ENCODE data around the gene NNMT. TPM values are rescaled to one million over a fixed set of nuclear protein-coding genes. Genes with fewer than 3 reads are reported as not detected.
A peak's percentile ranks its signal among the peaks of the same experiment; 100 is the strongest.

Gene NNMT
- polyA plus RNA-seq, 1 donor (not counting 4 experiments of a cell fraction or from before 2014, with no cell fraction given), result 0.13 TPM

DNA sequence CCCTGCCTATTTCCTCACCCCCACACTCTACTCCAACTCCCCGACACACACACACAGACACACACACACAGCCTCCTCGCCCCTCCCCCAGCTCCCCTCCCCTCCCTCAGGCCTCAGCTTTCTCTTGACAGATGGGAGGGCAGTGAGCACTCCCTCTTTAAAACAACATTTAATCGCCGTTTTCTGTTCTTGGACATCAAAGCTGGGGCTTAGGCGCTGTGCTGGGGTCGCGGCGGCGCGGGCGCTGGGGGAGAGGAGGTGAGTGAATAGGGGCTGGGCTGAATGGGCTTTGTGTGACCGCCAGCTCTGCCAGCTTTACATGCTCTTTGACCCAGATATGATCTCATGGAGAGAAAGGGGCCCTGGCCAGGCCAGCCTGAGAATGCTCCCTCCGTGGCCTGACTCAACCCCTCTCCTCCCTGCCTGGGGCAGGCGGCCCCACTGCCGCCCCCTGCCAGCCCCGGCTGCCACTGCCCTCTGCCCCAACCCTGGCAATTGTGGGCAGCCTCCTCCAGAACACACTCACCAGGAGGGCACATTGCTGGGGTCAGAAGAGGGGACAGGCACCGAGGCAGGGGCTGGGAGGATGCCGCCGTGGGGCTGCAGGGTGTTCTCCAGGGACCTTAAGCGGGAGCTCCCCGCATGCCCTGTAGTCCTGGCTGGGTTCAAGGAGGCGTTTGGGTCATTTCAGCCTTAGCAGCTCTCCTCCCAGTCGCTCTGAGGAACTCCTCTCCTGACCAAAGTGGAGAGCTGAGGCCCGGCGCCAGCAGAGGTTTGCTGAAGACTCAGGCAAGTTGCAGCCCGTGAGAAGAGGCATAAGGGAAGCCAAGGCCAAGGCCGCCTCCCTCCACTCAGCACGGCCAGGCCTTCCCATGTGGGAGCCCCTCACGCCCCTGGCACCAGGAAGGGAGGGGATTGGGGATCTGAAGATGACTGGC, 38.3 kb upstream of the NNMT start:
- no peaks in the 10 kb centered on the region for H3K4me1 ChIP-seq (ENCODE audit: control insufficient read depth, extremely low read depth, insufficient read depth, low read length)
- H3K27ac ChIP-seq (ENCODE audit: control insufficient read depth, insufficient read depth, low read length), result no peak overlapping the region
- peaks cover 45% of the 10 kb centered on the region for H3K27me3 ChIP-seq (ENCODE audit: control insufficient read depth, extremely low read depth, insufficient read depth, low read length)
- H3K36me3 ChIP-seq (ENCODE audit: control insufficient read depth in 2 of 2, extremely low read depth in 1 of 2, insufficient read depth in 2 of 2, low read length in 2 of 2), result no peaks in the 10 kb centered on the region
- no peaks in the 10 kb centered on the region for H3K79me2 ChIP-seq (ENCODE audit: control insufficient read depth, insufficient read depth, low read length)
- no peak overlapping the region for H3K4me2 ChIP-seq (ENCODE audit: control insufficient read depth, extremely low read depth, insufficient read depth, low read depth, low read length)
- dilution Hi-C loops (cut with MboI; ENCODE audit: extremely low pct_ligation_motif_present, low sequenced_read_pairs), result loop anchor here (25.0 kb wide), 1 partner anchor 221 kb away; no protein-coding TSS in a partner anchor
- H4K20me1 ChIP-seq (ENCODE audit: control insufficient read depth, extremely low read depth, insufficient read depth, low read length), result no peaks in the 10 kb centered on the region
- no peak for TF ChIP-seq EZH2 (IDR thresholded peaks at IDR 0.05; ENCODE audit: low read length)
- TF ChIP-seq, protein P1, sequence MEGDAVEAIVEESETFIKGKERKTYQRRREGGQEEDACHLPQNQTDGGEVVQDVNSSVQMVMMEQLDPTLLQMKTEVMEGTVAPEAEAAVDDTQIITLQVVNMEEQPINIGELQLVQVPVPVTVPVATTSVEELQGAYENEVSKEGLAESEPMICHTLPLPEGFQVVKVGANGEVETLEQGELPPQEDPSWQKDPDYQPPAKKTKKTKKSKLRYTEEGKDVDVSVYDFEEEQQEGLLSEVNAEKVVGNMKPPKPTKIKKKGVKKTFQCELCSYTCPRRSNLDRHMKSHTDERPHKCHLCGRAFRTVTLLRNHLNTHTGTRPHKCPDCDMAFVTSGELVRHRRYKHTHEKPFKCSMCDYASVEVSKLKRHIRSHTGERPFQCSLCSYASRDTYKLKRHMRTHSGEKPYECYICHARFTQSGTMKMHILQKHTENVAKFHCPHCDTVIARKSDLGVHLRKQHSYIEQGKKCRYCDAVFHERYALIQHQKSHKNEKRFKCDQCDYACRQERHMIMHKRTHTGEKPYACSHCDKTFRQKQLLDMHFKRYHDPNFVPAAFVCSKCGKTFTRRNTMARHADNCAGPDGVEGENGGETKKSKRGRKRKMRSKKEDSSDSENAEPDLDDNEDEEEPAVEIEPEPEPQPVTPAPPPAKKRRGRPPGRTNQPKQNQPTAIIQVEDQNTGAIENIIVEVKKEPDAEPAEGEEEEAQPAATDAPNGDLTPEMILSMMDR (optimal IDR thresholded peaks at IDR 0.05 in 1 of 3, IDR thresholded peaks at IDR 0.05 in 1 of 3, conservative IDR thresholded peaks at IDR 0.05 in 1 of 3; ENCODE audit: extremely low read depth in 1 of 3, insufficient read depth in 2 of 3, low read length in 3 of 3), result peak in 2 of 3 experiments; percentile 6 to 13
- no peak for FAIRE-seq
- no peak for DNase-seq (ENCODE audit: low read depth, low spot score)
- no peak overlapping the region for H2AFZ ChIP-seq (ENCODE audit: control insufficient read depth, low read length)
- H3K4me3 ChIP-seq (ENCODE audit: control insufficient read depth in 2 of 3, extremely low read depth in 1 of 3, insufficient read depth in 2 of 3, low read depth in 1 of 3, low read length in 3 of 3), result no peak overlapping the region
- H3K9ac ChIP-seq (ENCODE audit: control insufficient read depth, extremely low read depth, insufficient read depth, low read length), result no peak overlapping the region
- H3K9me1 ChIP-seq (ENCODE audit: control insufficient read depth, extremely low read depth, insufficient read depth, low read length), result no peaks in the 10 kb centered on the region
- H3K9me3 ChIP-seq (ENCODE audit: control insufficient read depth, low read depth, low read length), result no peaks in the 10 kb centered on the region

DNA sequence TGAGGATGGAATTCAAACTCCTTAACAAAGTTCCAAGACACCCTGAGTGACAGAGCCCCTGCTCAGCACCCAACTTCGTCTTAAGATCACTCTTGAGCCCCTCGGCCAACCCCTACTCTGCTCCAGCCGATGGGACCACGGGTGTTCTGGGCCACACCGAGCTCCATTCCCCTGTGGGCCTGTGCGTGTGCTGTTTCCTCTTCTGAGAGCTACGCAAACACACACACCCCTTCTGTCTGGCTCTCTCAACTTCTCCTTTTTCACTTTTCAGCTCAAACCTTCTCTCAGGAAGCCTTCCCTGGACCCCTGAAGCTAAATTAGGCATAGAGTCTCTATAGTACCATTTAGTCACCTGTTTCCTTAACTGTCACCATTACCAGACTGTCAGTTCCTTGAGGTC, 37.5 kb upstream of the NNMT start:
- FAIRE-seq (no peak), DNase-seq (ENCODE audit: low read depth, low spot score) (no peak)
- Histone ChIP-seq H3K27ac (ENCODE audit: control insufficient read depth, insufficient read depth, low read length) (no peak overlapping the region), H3K9me1 (ENCODE audit: control insufficient read depth, extremely low read depth, insufficient read depth, low read length) (no peaks in the 10 kb centered on the region), H3K4me3 (ENCODE audit: control insufficient read depth in 2 of 3, extremely low read depth in 1 of 3, insufficient read depth in 2 of 3, low read depth in 1 of 3, low read length in 3 of 3) (no peak overlapping the region), H3K27me3 (ENCODE audit: control insufficient read depth, extremely low read depth, insufficient read depth, low read length) (peaks cover 45% of the 10 kb centered on the region), H4K20me1 (ENCODE audit: control insufficient read depth, extremely low read depth, insufficient read depth, low read length) (no peaks in the 10 kb centered on the region), H2AFZ (ENCODE audit: control insufficient read depth, low read length) (no peak overlapping the region), H3K4me2 (ENCODE audit: control insufficient read depth, extremely low read depth, insufficient read depth, low read depth, low read length) (no peak overlapping the region), H3K9ac (ENCODE audit: control insufficient read depth, extremely low read depth, insufficient read depth, low read length) (no peak overlapping the region), H3K36me3 (ENCODE audit: control insufficient read depth in 2 of 2, extremely low read depth in 1 of 2, insufficient read depth in 2 of 2, low read length in 2 of 2) (no peaks in the 10 kb centered on the region), H3K9me3 (ENCODE audit: control insufficient read depth, low read depth, low read length) (no peaks in the 10 kb centered on the region), H3K79me2 (ENCODE audit: control insufficient read depth, insufficient read depth, low read length) (no peaks in the 10 kb centered on the region), H3K4me1 (ENCODE audit: control insufficient read depth, extremely low read depth, insufficient read depth, low read length) (no peaks in the 10 kb centered on the region)
- TF ChIP-seq, protein P1 (optimal IDR thresholded peaks at IDR 0.05 in 1 of 3, IDR thresholded peaks at IDR 0.05 in 1 of 3, conservative IDR thresholded peaks at IDR 0.05 in 1 of 3; ENCODE audit: extremely low read depth in 1 of 3, insufficient read depth in 2 of 3, low read length in 3 of 3), result no peak
- TF ChIP-seq EZH2 (IDR thresholded peaks at IDR 0.05; ENCODE audit: low read length), result no peak
- dilution Hi-C loops (cut with MboI; ENCODE audit: extremely low pct_ligation_motif_present, low sequenced_read_pairs), result loop anchor here (25.0 kb wide), 1 partner anchor 221 kb away; no protein-coding TSS in a partner anchor

Measured in keratinocyte (primary cell).